Right lobe of liver (tissue), 4 donors: ENCODE results near the gene GRIN2A.

Source experiments
- POLR2A ChIP-seq: fragments of 450-650 bp; IDR thresholded peaks from one replicate; pipeline ENCODE4 v1.6.1; 2017; ENCODE audit warnings: antibody characterized with exemption, mild to moderate bottlenecking
- TF ChIP-seq, protein P1 (sequence below), 4 donors: fragments of 200-600 bp in 3 of 4; fragments of 450-650 bp in 1 of 4; IDR thresholded peaks; one replicate each; pipeline versions ENCODE4 v1.5.1 to v1.8.0; 2016 to 2022; ENCODE audit warnings: antibody characterized with exemption in 4 of 4, mild to moderate bottlenecking in 2 of 4
- donor health status: DM: no; HTN: no; CAD: no.
- donor health status: DM: no; HTN: no; CAD: no.
- donor health status: DM: no; HTN: yes; CAD: no.

DNA sequence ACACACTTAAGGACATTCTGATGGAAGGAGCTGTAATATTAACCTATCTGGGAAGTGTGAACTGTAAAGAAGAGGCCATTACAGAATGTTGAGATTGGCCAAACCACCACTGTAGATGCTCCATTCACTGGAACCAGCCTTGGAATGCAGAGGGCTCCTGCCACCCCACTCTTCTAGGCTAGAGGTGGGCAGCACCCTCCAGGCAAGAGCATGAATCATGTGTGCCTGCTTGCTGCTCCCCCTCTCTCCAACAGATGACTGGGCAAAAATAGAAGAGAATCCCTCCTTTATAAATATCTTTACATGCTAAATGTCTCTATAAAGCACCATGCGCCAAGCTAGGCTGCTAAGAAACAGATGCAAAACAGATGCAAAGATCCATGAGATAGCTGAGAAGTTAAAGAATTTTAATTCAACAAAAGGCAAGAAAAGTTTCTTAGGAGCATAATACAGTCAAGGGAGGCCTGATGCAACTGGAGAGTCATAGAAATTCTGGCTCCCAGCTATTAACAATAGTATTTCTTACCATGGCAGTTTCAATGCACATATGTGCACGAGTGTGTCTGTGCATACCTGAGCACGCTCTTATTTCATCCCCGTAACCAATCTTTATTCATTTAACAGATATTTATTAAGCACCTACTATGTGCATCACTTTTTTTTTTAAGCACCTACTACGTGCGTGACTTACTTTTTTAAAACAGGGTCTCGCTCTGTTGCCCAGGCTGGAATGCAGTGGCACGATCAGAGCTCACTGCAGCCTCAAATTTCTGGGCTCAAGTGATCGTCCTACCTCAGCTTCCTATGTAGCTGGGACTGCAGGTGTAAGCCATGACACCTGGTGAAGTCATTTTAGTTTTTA, 53.6 kb downstream of the GRIN2A start:
- TF ChIP-seq, protein P1, sequence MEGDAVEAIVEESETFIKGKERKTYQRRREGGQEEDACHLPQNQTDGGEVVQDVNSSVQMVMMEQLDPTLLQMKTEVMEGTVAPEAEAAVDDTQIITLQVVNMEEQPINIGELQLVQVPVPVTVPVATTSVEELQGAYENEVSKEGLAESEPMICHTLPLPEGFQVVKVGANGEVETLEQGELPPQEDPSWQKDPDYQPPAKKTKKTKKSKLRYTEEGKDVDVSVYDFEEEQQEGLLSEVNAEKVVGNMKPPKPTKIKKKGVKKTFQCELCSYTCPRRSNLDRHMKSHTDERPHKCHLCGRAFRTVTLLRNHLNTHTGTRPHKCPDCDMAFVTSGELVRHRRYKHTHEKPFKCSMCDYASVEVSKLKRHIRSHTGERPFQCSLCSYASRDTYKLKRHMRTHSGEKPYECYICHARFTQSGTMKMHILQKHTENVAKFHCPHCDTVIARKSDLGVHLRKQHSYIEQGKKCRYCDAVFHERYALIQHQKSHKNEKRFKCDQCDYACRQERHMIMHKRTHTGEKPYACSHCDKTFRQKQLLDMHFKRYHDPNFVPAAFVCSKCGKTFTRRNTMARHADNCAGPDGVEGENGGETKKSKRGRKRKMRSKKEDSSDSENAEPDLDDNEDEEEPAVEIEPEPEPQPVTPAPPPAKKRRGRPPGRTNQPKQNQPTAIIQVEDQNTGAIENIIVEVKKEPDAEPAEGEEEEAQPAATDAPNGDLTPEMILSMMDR (IDR thresholded peaks at IDR 0.05), result no peak
- TF ChIP-seq POLR2A, result no peak
